ENCODE results near the gene SPO11.

The SPO11 gene

DNA sequence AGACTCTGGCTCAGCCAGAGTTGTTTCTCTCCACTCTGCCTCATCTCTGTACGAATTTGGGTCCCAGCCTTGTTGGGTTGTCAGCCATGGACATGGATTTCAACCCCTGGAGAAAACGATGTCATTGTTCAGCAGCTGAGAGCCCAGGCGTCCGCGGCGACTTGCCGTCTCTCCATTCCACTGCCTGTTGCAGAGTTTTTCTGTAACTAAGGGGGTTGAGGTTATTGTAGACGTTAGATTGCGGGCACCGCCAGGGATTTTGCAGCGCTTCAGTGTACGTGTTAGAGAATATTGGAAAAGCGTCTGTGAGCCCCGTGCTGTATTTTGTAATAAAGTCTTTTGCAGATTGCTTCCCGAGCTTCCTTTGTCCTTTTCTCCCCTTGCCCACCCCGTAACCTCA, 48.5 kb downstream of the SPO11 start:
- ATAC-seq: no peak

DNA sequence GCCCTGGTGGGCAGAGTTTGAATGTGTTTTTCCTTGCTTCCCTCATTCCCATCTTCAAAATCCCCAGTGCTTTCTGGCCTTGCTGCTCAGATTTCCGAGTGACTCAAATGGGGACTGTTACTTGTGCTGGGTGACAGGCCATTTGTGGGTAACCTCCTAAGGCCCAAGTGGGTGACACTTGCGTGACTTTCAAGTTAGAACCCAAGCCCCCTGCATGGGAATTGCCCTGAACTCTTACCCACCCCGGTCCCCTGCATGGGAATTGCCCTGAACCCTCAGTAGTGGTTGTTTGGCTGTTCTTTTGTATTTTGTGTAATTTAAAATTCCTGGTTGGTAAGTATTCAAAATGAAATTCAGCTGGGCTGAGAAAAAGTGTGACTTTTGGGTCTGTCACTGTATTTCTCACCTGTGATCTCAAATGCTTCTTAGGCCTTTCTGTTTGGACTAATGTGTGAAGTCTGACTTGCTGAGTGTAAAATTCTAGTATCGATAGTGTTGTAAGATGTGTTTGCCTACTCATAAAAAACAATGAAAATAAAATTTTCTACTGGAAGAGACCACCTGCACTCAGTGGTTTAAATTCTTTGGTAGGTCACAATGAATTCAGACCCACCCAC, 49.2 kb downstream of the SPO11 start:
- ATAC-seq: peak in 1 of 2 donors; percentile 31

DNA sequence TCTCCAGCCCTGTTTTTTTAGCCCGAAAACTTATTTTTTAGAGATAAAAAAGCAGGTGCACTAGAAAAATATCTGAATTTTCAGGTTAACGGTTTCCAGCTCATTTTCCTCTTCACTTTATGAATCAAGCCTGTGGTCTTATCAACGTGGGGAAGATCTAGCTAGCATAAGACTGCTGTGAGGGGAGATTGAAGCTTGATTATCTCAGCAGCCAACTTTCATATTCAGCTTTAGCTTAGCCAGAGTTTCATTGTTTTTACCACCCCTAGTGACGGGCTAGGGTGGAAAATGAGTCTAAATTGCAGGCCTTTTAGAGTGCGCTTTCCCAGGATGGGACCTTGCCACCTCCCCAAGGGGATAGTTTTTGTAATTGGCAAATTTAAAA, 49.7 kb downstream of the SPO11 start:
- ATAC-seq: no peak

DNA sequence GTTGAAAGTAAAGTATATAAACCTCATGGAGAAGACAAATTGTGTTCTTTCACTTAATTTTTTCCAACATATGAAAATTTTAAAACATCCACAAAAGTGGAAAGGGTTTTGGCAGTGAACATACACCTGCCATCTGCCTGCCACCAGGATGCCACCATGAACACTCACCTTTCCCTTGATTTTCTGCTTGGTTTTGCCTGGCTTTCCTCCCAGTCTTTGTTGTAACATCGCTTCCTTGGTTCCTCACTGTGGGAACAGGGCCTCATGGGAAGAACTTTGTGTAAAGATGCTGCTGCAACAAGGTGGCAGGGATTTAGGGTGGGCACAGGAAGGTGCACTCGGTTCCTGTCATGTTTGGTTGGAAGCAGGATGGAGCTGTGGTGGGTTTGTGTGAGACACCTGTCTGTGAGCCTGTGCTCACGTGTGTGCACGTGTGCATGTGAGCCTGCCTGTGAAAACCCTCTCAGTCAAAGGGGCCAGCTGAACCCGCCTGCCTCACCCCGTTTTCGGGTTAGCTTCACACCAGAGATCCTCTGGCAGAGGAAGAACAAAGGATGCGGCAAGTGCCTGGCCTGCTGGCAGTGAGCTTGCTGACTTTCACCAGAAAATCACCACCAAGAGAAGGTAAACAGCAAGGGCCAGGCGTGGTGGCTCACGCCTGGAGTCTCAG, 50.6 kb downstream of the SPO11 start:
- ATAC-seq: no peak

DNA sequence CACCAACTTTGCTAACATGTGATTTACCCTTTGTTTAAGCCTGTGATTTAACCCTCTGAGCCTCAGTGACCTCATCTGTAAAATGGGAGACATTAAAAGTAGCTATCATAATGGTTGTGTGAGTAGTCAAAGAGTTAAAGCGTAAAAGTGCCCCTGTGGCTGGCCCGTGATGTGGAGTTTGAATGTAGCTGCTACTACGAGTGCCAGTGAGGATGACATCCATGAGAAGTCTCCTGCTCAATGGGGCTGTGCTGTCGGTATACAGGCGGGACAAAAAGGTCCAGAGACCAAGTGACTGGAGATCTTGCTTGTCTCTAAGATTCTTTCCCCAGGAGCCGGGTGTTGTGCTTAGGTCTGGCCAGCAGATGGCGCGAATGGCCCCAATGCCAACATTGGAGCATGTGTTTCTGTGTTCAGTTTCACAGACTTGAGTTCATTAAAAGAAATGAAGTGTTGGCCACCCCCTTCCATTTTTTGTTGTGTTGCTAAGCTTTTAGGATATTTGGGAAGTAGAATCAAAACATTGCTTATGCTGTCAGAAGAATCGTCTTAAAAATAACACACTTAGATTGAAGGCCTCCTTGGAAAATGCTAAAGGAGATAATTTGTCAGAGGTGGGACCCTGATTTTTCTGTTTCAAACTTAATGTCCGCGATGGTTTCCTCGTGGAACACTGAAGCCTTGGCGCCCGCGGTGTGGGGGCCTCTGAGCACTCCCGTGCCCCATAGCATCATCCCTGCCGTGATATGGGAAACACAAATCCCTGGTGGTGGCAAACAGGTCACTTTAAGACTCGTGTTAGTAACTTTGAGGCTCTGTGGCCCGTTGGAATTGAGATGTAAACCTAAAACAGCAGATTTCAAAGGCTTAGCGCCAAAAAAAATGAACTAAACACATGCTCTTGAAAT, 52.2 kb downstream of the SPO11 start:
- peak; percentile 62 to 73 for ATAC-seq

DNA sequence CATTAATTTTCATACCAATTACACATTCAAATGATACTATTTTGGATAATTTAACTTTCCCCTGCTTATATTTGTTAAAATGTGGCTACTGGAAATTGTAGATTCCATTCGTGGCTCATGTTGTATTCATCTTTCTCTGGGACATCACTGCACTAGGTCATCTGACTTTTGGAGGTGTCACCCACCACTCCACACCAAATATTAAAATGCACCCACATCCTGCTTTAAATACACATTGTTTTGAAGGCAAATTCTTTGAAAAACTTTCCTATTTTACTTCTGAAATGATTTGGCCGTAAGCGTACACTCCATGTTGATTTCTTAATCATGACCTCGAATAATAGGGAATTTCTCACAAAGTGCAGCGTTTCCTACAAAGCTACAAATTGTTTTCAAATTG, 52.9 kb downstream of the SPO11 start:
- no peak for ATAC-seq

DNA sequence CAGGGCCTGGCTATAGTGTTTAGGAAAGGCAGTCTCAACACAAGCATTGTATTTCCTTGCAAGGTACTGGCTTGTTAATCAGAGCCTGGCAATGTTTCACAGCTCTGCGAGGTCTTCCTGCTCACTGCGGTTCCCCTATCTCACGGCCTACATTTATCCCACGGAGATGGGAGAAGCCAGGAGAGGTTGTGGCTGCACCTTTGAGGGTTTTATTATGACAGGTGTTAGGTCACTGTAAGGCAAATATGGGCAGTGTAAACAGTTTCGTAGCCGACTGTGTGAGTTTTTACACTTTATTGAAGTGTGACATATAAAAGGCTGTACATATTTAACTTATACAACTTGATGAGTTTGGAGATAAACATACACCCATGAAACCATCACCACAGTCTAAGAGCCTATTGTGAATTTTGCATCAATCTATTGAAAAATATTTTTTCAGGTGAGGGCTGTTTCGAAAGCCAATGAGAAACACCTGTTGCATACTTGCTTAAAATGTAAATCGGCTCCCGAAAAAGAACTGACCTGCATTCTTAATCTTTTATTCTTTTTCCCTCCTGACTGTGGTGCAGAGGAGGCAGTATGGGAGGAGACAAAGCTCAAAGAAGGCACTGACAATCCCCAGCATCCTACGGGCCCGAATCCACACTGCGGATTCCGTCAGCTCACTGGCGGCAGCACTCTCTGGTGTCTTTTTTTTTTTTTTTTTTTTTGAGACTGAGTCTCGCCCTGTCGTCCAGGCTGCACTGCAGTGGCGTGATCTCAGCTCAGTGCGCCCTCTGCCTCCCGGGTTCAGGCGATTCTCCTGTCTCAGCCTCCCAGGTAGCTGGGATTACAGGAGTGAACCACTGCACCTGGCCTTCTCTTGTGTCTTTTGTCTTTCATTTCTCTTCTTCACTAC, 54.1 kb downstream of the SPO11 start:
- ATAC-seq: no peak

DNA sequence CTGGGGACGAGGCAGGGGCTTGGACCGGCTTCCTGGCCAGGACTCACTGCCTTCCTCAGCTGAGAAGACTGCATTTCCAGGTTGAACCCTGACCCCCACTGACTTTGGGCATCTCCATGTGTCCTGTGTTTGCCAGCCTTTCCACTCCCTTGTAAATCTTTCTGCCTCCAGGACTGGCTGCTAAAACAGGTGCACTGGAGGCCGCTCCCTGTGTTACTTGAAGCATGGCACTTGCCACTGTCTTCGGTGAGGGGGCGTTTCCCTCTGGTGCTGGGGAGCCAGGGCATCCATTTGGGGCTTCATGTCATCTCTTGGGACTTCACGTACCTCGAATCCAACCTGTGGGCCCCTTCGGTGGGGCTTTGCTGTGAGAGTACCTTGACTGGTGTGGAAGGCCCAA, 54.9 kb downstream of the SPO11 start:
- ATAC-seq: no peak

DNA sequence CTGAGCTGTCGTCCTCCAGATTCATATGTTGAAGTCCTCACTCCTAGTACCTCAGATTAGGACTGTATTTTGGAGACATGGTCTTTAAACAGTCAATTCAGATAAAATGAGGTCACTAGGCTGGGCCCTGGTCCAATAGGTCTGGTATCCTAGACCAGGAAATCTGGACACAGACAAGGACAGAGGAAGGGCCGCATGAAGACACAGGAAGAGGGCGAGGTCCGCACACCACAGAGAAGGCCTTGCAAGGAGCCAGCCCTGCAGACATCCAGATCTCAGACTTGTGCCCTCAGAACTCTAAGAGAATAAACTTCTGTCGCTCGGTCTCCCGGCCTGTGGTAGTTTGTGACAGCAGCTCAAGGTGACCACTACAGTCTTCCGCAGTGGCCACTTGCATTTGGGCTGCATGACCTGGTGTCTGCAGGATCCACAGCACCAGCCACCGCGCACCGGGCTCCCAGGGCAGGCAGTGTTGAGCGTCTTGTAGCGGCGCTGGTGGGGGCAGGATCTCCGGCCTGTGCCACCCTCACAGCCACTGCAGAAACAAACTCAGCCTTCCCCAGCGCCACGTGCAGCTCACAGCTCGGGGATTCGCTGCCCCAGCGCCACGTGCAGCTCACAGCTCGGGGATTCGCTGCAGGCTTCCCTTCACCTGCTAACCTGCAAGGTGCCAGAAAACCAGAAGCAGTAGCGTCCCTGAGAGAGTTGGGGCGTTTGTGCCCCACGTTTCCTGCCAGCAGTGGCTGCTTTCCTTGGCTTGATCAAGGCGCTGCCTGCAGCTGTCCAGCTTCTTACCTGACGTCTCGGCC, 55.6 kb downstream of the SPO11 start:
- ATAC-seq: no peak

DNA sequence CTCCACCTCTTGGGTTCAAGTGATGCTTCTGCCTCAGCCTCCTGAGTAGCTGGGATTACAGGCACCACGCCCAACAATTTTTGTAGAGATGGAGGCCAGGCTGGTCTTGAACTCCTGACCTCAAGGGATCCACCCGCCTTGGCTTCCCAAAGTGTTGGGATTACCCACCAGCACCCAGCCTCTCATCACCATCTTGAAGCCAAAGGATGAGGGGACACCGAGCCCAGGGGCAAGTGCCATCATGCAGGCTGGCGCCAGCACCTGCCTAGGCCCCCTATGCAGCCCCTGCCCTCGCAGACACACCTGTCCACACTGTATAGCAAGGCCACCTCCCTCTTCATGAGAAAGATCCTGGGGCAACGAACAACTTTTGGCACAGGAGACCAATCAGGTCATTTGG, 56.3 kb downstream of the SPO11 start:
- ATAC-seq: no peak

DNA sequence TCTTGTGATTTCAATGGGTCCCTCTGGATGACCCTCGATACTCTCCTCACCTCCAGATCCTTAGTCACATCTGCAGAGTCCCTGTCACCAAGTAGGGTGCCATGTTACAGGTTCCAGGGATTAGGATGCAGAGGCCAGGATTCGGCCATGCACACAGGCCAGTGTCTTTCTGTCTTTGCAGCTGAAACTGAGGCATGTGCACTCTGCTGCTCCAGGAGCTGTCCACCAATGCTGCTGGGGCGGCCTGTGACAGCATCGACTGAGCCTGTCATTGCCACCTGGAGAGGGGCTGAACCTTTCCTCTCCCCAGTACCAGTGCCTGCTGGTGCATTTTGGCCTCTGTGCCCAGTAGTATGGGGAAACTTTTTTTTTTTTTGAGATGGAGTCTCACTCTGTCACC, 57.2 kb downstream of the SPO11 start:
- no peak for ATAC-seq

DNA sequence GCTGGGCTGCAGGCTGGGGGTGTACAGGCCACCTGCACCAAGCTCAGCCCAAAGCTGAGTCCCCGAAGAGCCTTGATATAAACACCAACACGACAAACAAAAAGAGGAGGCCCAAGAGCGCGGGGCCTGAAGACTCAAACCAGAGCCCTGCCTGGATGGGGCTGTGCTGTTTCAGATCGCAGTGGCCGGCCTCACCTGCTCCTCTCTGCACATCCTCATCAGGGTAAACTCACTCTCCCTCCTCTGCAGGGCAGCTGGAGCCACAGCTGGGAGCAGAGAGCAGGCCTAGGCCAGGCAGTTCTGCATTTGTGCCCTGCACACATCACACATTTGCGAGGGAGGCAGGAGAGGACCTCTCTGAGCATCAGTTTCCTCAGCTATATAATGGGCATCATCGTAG, 57.9 kb downstream of the SPO11 start:
- no peak for ATAC-seq

DNA sequence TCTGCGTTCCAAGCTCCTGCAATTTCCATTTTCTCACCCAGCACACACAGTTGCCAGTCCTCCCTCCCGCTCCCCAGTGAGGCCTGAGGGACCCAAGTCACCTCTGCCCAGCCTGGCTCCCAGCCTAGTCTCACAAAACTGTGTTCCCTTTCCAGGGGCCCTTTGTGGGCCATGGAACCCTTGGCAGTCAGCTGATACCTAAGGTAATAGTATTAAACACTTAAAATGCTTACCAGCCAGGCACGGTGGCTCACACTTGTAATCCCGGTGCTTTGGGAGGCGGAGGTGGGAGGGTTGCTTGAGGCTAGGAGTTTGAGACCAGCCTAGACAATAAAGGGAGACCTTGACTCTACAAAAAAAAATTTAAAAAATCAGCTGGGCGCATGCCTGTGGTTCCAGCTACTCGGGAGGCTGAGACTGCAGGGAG, 58.4 kb downstream of the SPO11 start:
- ATAC-seq: no peak

DNA sequence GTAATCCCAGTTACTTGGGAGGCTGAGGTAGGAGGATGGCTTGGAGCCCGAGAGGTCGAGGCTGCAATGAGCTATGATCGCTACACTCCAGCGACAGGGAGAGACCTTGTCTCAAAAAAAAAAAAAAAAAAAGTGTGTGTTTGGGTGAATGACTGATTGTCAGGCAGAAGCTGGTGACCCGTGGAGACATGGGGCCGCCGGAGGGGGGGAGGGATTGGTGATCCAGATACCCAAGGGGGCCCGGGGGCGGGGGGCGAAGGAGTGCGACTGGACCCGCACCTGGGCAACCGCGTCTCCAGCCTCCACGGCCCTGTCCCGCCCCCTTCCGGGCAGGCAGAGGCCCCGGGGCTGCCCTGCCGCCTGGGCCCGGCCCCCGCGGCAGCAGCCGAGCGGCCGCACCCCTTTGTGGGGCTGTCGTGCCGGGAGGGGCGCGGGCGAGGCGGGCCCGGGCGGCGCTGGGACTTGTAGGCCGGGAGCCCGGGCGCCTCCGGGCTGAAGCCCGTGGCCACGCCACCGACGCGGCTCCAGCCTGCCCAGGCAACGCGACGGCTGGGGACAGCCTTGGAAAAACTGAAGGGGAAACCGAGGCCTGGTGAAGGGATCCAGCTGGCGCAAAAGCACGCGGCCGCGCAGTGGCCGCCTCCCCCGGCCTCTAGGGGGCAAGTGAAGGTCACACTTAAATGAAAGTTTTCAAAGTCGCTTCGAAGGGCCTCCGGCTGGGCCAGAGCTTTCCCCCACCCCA, 59.5 kb downstream of the SPO11 start:
- peak; percentile 30 to 37 for ATAC-seq

DNA sequence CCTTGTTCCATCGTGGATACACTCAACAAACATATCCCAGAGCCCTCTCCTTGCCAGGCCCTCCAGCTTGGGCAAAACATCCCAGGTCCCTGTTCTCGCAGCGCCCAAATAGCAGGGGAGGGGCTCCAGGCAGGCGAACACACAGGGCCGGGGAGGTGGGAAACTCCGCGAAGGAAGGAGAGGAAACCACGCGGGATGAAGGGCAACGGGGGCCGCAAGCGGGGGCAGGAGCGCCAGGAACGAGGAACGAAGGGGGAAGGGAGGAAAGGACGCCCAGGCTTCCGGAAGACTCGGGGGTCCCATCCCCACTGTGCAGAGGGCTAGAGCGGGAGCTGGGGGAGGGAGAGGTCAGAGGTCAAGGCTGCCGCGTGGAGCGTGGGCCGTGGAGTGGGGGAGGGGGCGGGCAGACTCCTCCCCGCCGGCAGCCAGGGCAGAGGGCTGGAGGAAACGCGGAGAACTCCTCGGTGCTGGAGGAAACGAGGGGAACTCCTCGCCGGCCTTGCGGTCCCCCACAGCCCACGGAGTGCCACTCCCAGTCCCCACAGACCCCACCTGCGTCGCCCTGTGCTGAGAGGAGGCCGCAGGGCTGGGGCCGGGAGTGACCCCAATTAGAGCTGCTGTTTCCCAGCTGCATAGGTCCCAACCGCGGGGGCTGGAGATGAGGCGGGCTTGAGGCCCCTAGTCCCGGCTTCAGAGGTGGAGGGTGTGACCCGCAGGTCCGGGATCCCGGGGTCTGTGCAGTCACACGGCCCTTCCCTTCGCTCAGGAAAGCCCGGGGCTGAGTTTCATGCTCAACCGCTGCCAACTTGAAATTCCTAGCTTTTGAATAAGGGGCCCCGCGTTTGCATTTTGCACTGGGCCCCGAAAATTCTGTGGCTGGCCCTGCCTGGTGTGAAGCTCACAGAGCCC, 60.3 kb downstream of the SPO11 start:
- ATAC-seq: peak; percentile 7 to 11

DNA sequence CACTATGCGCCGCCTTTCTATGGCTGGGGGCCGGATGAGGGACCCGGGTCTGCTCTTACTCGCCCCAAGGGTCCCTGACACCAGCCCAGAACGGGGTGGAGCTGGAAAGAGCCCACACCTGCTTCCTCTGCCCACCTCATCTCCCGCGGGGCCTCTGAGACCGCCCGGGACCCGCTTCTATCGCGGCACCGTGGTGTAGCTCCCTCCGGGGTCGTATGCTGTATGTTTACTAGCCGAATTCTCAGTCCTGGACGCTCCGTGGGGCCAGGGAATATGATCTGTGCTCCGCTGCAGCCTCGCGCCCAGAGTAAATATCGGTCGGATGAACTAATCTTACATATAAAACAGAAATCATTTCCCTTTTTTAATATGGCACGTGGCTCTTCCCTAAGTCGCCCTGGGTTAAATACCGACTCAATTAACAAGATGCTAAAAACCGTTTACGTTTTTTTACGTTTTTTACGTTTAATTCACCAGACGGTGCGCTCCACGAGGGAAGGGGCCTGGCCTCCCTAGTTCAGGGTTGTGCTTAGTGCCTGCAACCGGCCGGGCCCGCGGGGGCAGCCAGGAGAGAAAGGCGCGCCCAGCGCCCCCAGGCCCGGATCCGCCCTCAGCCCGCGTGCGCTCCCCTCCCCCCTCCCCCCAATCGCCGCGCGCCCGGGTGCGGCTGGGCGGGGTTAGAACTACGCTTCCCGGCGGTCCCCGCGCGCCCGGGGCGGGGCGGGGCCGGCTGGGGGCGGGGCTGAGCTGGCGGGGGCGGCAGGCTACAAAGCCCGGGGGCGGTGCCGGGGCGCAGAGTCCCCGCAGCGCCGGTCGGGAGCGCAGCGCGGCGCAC, 61.2 kb downstream of the SPO11 start, which contains the start of gene RBM38:
Gene RBM38, plus strand, starts transcription at position 793 of the 835 bp plus-strand sequence. CDS start 186 bp downstream, outside the sequence.
- ATAC-seq: peak; percentile 55 to 65

DNA sequence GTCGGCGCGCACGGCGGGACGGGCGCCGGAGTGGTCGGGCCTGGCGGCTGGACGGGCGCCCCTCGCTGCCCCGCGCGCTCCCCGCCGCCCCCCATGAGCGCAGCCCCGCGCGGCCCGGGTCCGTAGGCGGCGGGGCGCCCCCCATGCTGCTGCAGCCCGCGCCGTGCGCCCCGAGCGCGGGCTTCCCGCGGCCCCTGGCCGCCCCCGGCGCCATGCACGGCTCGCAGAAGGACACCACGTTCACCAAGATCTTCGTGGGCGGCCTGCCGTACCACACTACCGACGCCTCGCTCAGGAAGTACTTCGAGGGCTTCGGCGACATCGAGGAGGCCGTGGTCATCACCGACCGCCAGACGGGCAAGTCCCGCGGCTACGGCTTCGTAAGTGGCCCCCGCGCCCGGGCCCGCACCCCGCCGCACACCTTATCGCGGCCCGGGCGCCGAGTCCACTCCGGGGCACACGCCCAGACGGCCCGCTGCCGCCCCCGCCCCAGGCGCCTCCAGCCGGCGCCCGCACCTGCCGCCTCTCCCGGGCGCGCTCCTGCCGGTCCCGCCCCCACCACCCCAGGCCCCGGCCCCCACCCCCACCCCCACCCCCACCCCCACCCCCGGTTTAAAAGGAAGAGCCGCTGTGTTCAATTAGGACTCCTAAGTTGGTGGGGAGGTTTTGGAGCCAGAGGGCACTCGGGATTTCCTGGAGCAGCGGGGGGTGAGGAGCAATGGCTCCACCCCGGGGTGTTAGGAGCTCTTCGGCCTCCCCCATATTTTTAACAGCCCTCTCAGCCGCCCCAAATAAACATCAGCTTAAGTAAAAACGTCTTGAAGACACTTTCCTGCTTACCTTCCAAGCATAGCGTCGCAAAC, 62.1 kb downstream of the SPO11 start:
- peak; percentile 1 to 2 for ATAC-seq

Data from activated CD4-positive, CD25-positive, alpha-beta regulatory T cell treated with anti-CD3 and anti-CD28 coated beads, Interleukin-2, amount 50 U/mL, for 24 hours (primary cell).